OCI-LY3 (cell line): Measurements from ENCODE around the gene ARHGAP28.

Experiments used
- EZH2phosphoT487 ChIP-seq: fragments of 200-600 bp; shearing (Covaris generic); IDR thresholded peaks from 2 replicates; pipeline ENCODE4 v1.6.1; 2018; ENCODE audit warnings: antibody characterized with exemption, mixed run types, low read depth
- TF ChIP-seq, protein P1 (sequence below): fragments of 200-600, 300-600 bp; sonication (generic); IDR thresholded peaks from 2 replicates; pipeline ENCODE4 v1.5.1; 2014; ENCODE audit warnings: antibody characterized with exemption, low read length, low read depth

DNA sequence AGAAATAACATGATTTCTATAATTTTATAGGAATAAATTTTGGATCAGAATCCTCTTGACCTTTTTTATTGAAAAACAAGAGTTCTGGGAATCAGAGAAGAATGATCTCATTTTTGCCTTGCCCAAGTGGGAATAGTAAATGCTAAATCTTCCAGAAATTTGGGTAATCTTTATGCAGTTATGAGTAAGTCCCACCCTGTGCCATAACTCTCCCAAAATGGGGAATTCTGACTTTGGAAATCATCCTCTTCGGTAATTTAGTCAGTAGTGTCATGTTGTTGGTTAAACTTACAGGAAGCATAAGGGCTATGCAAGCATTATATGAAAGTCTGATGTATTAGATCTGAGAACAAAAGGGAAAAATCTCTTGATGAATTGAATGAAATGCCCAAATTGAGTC lies 20.6 kb upstream of the ARHGAP28 start:
- TF ChIP-seq, protein P1, sequence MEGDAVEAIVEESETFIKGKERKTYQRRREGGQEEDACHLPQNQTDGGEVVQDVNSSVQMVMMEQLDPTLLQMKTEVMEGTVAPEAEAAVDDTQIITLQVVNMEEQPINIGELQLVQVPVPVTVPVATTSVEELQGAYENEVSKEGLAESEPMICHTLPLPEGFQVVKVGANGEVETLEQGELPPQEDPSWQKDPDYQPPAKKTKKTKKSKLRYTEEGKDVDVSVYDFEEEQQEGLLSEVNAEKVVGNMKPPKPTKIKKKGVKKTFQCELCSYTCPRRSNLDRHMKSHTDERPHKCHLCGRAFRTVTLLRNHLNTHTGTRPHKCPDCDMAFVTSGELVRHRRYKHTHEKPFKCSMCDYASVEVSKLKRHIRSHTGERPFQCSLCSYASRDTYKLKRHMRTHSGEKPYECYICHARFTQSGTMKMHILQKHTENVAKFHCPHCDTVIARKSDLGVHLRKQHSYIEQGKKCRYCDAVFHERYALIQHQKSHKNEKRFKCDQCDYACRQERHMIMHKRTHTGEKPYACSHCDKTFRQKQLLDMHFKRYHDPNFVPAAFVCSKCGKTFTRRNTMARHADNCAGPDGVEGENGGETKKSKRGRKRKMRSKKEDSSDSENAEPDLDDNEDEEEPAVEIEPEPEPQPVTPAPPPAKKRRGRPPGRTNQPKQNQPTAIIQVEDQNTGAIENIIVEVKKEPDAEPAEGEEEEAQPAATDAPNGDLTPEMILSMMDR = no peak
- no peak for TF ChIP-seq EZH2phosphoT487
